SKM-1 (cell line): ENCODE measurements around the gene IKBKG.
"Not testable (repeated sequence)": the region's sequence is repeated elsewhere in the genome, so short reads cannot be mapped to it uniquely, and the experiment has no call there.

Experiments
- DNase-seq: peaks from one replicate; lab custom pipeline; 2025; ENCODE audit not compliant: unreplicated experiment; lab: John Stamatoyannopoulos, UW

Gene IKBKG, protein sequence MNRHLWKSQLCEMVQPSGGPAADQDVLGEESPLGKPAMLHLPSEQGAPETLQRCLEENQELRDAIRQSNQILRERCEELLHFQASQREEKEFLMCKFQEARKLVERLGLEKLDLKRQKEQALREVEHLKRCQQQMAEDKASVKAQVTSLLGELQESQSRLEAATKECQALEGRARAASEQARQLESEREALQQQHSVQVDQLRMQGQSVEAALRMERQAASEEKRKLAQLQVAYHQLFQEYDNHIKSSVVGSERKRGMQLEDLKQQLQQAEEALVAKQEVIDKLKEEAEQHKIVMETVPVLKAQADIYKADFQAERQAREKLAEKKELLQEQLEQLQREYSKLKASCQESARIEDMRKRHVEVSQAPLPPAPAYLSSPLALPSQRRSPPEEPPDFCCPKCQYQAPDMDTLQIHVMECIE

DNA sequence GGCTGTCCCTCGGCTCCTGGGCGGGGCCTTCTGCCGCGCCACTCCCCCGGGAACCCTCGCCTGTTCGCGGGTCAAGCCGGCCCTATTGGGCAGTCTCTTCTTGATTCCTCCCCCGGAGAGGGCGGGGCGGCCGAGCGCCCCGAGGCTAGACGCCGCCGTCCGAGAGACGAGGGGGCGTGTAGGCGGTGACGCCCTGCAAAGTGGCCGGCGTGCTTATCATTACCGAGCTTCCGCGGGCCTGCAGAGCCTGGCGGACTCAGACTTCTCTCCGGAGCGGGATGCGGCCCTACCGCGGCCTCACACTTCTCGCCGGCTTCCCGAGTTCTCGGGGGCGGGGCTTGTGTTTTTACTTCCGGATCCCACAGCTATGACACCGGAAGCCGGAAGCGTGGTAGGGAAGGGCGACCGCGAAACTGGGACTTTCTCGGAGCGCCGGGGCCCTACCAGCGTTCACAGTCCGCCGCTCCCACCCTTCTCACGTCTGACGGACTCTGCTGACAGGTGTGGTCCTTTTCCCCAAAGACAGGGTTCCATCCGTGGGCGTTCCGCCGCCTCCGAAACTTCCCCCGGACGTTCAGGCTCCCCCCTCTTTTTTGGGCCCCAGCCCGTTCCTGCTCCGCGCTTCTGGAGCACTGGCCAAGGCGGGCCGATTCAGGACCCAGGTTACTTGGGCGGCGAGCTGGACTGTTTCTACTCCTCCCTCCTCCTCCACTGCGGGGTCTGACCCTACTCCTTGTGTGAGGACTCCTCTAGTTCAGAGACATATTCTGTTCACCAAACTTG, at the start of gene IKBKG:
IKBKG (plus strand) TSS at position 376 of the 783 bp plus-strand sequence. CDS start 4,383 bp downstream, outside the sequence.
- DNase-seq, result peak; percentile 45

GRCh38 chrX:154501423-154501822, 46.0 kb upstream of the IKBKG start:
- not testable (repeated sequence) for DNase-seq

DNA sequence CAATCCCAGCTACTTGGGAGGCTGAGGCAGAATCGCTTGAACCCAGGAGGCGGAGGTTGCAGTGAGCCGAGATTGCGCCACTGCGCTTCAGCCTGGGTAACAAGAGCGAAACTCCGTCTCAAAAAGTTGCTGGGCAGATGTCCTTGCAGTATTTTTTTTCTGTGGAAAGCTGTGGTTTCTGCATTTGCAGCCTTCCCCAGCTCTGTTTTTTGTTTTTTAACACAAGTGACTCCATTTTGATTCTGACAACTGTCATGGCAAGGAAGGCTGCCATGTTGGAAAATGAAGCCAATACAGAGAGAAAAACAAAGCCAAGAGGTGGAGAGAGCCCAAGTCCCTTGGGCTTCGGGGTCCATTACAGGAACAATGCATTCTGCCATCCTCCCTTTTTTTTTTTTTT, 45.3 kb upstream of the IKBKG start:
- DNase-seq, result no peak

DNA sequence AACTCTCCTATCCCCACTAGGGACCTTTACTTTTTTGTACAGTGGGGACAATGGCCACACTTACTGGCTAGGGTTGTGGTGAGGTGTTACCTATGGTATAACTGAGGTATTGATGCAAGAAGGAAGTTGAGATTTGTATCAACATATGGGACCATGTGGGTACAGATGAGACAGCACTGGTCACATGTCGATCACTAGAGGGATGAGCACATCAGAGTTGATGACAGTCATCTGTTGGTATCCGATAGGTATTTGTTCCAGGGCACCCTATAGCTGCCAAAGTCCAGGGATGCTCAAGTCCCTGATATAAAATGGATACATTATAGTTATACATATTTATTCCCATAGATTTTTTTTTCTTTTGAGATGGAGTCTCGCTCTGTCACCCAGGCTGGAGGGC, 44.4 kb upstream of the IKBKG start:
- DNase-seq, result no peak

DNA sequence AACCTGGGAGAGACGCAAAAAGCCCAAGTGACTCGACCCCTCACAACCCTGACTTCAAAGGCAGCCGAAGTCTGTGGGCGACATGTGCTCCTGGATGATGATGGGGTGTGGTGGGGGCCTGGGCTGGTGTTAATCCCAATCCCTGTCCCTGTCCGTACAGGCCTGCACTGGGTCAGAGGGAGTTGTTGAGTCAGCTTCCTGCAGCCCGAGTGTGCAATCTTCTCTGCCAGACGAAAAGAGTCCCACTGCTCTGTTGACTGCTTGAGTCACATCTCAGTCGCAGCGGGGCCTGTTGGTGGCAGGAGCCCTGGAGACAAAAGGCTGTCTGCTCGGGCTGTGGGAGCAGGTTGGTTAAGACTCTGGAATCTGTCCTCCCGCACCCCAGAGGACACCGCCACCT, 41.7 kb upstream of the IKBKG start:
- DNase-seq, result no peak

DNA sequence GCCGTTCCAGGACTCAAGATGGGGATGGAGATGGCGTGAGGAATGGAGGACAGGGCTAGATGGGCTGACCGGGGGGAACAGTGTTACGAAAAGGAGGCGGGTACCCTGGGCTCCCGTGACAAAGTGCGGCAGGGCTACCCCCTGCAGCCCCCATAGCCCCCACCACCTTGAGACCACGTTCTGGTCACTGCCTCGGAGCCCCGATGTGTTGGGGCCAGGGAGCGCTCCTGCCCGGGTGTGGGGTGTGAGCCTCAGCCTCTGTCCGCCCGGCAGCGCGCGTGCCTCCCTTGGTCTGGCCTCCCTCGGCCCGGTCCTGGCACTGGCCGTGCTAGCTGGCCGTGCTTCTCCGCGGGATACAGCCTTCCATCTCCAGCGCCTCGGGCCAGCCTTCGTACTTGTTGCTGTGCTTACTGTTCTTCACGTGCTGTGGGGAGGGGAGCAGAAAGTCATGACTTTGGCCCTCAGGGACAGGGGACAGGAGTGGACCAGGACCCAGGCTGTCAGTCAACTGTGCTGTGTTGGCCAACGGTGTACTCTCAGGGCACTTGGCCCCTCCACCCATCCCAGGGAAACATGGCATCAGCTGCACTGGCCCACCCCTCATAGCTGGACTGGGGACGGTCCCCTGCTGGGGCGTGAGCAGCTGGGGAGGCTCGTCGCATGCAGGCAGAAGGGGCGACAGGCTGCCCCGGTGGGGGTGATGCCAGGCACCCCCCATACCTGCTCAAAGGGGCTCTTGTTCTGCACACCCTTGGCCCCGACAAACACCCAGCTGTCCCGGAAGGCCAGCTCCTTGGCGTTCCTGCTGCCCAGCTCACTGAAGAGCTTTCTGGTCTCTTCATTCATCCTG, 40.7 kb upstream of the IKBKG start:
- no peak for DNase-seq

DNA sequence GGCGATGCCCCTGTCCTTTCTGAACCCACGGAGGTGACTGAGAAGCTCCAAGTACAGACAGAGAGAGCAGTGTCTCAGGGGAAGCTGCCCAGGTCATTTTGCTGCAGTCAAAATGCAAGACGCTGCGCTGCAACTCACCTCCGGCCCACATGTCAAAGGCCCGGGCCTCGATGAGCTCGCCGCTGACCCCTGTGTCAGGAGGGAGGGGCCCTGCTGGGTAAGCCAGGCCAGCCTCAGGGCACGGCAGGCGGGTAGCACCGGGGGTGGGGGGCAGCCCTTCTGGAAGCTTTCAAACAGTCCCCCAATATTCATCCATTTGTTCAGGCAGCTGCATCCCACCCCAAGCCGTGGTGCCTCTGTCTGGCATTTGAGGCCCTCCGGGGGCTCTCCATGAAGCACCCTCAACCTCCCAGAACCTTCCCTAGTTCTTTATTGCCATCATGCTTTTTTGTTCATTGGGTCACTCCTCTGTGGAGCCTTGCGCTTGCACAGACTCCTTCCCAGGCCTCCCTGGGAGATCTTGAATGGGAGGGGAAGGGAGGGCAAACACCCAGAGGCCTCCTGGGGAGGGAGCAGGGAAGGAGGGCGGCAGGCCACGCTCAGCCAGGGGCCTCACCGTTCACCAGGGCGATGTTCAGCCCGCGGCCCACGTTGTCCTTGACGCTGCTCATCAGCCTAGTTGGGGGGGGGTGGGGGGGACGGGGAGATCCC, 39.6 kb upstream of the IKBKG start:
- DNase-seq, result no peak

DNA sequence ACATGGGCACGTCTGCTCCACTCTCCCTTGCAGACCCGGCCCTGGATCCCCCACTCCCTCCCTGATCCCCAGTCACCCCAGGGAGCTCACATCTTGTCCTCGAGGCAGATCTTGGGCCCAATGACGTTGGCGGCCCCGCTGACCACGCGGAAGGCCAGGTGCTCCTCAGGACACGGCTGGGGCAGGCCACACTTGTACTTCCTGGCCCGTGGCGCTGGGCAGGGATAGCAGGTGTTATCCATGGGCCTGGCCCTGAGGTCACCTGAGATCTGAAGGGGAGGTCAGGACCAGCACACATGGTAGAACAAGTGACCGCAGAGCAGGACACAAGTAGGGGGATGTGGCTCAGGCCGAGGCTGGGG, 39.1 kb upstream of the IKBKG start:
- DNase-seq, result no peak

GRCh38 chrX:154509455-154509854, 38.0 kb upstream of the IKBKG start:
- no peak for DNase-seq

DNA sequence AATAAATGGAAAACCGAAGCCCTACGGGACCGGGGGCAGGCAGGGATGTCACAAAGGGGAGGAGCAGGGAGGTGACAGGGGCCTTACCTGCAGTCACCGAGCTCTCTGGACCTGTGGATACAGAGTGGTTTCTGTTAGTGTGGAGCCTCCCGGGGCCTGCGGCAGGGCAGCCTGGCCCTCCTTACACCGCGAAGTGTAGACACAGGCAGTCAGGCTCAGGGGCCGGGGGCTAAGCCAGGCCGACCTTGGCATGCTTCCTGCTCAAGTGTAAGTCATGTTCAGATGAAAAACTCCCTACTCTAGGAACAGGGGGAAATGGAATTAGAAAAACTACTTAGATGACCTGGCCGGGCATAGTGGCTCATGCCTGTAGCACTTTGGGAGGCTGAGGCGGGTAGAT, 35.7 kb upstream of the IKBKG start:
- no peak for DNase-seq

- no peak for DNase-seq
Observed at GRCh38 chrX:154512879-154513553, 34.4 kb upstream of the IKBKG start.

DNA sequence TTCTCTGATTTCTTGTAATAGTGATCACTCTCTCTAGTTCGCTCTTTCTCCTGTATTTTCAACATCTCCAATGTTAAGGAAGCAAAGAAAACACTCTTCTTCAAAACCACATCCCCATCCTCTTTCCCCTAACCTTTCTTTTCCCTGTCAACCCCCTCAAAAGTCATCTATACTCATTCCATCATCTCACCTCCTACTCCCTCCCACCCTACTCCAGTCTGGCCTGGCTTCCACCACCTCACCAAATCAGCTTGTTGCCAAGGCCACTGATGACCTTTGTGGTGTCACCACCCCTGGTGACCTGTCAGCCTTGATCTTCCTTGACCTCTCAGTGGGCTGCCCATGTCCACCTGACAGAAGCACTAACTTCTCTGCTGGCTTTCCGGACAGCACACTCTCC, 33.7 kb upstream of the IKBKG start:
- DNase-seq, result no peak

- DNase-seq, result no peak
Observed at GRCh38 chrX:154515090-154515965, 32.1 kb upstream of the IKBKG start.

GRCh38 chrX:154515966-154516655, 31.3 kb upstream of the IKBKG start, which contains the start of gene FAM3A:
Gene FAM3A, minus strand, starts transcription at chrX:154516232. Its CDS starts 460 bp downstream, at chrX:154515772.
- DNase-seq, result peak; percentile 48

GRCh38 chrX:154516656-154517100, 30.7 kb upstream of the IKBKG start:
- DNase-seq, result no peak

- DNase-seq, result no peak
Observed at GRCh38 chrX:154517101-154517781, 30.2 kb upstream of the IKBKG start.

GRCh38 chrX:154519389-154519788, 28.0 kb upstream of the IKBKG start:
- DNase-seq, result no peak
